LNCAP (cell line): ENCODE measurements around the gene PSTPIP1.

Source experiments
- CTCF ChIP-seq: fragments of 450-650 bp; IDR thresholded peaks from 2 replicates; pipeline ENCODE4 v1.5.1; 2017; ENCODE audit warnings: mild to moderate bottlenecking

PSTPIP1 gene

GRCh38 chr15:77057072-77057471 lies 62.1 kb downstream of the PSTPIP1 start:
- TF ChIP-seq CTCF: no peak

GRCh38 chr15:77057685-77058084 lies 62.8 kb downstream of the PSTPIP1 start:
- no peak for TF ChIP-seq CTCF

GRCh38 chr15:77058468-77058867 lies 63.5 kb downstream of the PSTPIP1 start:
- no peak for TF ChIP-seq CTCF

- TF ChIP-seq CTCF: no peak
These were observed 64.9 kb downstream of the PSTPIP1 start for GRCh38 chr15:77059786-77060361.

- no peak for TF ChIP-seq CTCF
These were observed 65.6 kb downstream of the PSTPIP1 start for GRCh38 chr15:77060546-77060945.

DNA sequence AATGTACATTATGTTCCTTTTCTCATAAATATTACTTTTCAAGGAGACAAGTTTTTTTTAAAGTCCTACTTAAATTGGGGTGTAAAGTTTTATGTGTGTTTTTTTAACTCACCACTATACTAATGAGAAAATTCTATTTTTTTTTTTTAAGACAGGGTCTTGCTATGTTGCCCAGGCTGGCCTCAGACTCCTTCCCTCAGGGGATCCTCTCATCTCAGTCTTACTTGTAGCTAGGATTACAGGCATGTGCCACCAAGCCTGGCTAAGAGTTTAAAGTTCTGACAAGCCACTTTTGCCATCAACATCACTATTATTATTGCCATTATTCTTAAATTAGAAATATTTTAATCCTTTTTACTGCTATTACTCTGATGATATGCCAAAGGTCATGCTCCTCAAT lies 68.3 kb downstream of the PSTPIP1 start:
- TF ChIP-seq CTCF: no peak

- no peak for TF ChIP-seq CTCF
These were observed 69.1 kb downstream of the PSTPIP1 start for GRCh38 chr15:77064063-77064462.
